ENCODE measurements around the gene CACNB3.

Gene CACNB3

DNA sequence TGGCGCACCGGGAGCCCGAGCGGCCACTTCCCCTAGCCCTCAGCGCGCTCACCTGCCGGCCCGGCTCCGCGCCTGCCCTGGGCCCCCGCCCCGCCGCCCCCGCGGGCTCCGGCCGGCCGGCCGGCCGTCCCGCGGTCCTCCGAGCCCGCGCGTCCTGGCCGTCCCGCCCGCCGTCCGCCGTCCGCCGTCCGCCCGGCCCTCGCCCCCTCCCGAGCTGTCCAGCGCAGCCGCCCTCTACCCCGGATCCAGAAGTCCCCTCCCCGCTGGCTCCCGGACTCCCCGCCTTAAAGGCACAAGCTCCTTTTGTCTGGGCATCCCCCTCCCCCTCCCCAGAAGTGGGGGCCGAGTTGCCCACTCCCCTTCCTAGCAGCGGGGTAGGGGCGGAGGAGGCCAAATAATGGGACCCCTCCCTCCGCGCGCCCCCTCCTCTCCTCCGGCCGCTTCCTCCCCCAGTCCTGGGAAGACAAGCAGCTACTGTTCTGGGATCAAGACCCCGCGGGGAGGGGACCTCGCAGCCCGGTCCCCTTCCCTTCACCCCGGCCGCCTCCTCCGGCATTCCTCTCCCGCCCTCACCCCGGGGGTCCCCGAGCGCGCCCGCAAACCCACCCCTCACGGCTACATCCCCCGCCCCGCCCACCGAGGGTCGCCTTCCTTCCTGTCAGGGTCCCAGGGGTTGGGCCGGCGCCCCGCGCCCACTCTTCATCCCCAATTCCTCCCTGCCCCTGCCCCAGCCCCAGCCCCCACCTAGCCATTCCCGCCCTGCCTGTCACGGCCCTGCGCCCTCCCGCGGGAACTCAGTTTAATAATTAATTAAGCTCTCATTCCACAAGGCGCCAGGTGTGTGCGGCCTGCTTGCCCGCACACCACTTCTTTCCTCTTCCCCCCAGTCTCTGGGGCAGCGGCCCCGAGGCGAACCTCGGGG, 29.2 kb upstream of the CACNB3 start, which contains the start of gene ADCY6:
ADCY6 (minus strand) TSS at position 236 of the 922 bp plus-strand sequence. CDS start 5,655 bp downstream, outside the sequence.
- DNase-seq: no peak

DNA sequence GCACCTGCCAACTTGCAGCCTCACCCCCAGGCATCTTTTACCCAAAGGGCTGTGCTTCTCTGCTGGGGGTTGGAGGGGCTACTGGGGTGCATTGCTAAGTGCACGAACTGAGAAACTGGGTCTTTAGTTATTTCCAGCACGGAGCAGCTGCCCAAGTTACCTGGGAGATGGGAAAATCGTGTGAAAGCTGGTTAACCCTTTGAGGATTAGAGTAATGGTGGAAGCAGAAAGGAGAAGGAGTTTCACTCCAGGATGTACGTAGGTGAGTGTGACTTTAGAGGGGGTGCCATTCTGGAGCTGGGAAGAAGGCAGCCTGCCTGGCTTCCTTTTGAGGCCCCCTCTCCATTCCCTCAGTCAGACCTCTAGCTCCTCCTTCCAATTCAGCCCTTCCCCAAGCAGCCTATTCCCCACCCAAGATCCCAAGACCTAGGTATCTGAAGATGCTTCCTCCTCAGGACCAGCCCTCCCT, 28.4 kb upstream of the CACNB3 start:
- no peak for DNase-seq

DNA sequence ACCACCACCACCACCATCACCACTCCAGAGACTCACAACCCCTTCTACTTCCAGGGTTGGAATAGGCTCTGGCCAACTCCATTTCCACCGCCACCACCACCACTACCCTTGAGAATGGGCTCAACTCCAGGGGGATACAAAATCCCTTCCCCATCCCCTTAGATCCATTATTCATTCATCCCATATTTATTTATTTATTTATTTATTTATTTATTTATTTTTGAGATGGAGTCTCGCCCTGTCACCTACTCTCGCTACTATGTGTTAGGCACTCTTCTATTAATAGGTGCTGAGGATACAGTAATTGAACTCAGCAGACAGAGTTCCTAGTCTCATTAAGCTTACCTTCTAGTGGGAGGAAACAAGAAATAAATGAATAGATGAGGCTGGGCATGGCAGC, 24.6 kb upstream of the CACNB3 start:
- DNase-seq: no peak

DNA sequence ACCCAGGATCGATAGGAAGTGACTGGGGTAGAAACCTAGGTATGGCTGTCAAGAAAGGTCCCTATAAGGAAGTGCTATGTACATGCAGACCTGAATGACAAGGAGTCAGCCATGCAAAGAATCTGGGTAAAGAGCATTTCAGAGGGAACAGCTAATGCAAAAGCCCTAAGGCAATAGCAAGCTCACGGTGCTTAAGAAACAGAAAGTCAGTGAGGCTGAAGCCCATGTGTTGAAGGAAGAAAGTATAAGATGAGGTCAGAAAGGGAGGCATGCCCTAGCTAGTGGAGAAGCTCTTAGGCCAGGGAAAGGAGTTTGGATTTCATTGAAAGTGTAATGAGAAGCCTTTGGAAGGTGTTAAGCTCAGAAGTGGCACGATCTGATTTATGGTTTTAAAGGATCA, 23.4 kb upstream of the CACNB3 start:
- DNase-seq: no peak

DNA sequence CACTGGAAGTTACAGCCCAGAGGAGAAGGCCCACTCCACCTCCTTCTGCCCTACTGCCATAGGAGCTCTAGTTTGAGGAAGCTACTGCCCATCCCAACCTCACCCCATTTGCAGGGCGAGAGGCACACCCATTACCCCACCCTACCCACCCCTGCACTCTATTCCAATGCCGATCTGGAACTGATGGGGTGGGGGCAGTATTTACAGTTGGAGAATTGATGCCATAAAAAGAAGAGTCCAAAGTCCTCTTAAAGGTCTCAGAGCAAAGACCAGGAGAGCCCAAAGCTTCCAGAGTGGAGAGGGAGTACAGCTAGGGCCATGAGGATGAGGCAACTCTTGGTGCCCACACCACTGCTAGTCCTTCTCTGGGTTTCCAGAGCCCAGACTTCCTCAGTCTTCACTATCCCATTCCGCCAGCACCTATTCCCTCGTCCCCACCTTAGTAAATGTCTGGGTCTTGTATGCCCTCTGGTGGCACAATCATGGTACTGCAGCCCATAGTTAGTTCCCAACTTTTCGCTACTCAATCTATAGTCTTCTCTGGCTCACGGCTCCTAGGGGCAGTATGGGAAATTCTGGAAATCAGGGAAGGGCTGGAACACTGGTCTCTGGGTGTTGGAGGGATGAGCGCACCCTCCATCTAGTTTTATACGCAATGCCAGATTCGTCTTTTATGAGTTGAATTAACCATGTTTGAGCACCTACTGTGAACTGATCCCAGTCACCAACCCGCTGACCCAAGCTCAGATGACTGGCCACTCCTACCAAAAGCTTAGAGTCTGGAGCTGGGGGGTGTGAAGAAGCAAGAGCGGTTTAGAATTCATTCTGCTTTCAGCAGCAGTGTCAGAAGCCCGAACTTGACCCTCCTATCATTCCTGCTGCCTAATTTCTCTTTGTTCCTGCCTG, 22.5 kb upstream of the CACNB3 start:
- peak; percentile 58 for DNase-seq

DNA sequence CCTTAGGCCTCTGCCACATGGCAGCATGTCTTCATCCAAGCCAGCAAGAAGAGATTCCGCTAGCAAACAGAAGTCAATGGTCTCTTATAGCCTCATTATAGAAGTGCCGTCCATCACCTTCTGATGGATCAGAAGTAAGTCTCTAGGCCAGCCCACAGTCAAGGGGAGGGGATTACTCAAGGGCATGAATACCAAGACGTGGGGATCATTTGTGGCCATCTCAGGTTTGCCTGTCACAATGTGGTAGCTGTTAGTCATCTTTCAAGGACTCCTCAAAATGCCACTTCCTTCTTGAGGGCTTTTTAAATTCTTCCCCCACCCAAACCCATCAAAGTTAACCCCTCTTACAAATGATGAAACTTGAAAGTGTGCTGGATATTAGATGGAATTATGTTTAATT, 21.3 kb upstream of the CACNB3 start:
- DNase-seq: no peak

DNA sequence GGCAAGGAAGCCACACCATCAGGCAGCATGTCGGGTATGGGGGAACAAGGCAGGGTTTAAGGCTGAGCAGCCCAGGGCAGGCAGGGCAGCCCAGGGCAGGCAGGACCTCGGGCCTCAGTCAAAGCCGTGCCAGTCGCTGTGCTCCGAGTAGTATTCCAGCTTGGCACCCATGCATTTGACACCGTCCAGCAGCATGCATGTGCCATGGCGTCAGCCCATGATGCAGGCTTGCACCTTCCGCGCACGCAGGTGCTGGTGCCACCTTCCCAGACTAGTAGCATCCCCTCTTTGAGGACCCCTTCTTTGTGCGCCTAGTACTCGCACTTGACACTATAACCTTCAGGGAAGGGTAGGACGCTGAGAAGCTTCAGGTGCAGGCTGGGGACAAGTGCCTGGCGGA, 17.8 kb upstream of the CACNB3 start:
- no peak for DNase-seq

DNA sequence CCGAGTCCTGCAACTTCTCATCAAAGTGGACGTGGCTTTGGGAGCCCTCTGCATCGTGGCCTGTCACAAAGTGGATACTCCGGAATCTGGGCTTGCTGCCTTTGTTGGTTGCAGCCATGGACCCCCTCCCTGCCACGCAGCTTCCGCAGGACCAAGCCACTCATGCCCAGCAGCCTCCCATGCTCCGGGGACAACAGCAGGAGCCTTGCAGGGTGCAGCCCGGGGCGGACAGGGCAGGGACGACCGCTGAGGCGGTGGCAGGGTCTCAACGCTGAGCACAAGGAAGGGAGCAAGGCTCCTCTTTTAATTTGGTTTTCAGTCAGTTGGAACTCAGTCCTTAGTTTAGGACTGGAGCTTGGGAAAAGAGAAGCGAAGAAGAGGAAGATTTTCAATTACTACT, 17.3 kb upstream of the CACNB3 start:
- no peak for DNase-seq

DNA sequence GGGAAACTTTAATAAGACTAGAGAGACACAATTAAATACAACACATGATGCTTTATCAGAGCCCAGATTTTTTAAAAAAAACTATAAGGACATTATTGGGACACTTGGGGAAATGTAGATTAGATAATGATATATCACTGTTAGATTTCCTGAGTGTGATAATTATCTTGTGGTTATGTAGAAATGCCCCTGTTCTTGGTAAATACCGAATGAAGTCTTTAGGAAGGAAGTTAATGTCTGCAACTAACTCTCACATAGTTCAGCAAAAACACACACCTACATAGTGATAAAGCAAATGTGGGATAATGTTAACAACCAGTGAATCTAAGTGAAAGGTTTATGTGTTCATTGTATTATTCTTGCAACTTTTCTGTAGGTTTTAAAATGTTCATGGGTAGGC, 14.6 kb upstream of the CACNB3 start:
- no peak for DNase-seq

DNA sequence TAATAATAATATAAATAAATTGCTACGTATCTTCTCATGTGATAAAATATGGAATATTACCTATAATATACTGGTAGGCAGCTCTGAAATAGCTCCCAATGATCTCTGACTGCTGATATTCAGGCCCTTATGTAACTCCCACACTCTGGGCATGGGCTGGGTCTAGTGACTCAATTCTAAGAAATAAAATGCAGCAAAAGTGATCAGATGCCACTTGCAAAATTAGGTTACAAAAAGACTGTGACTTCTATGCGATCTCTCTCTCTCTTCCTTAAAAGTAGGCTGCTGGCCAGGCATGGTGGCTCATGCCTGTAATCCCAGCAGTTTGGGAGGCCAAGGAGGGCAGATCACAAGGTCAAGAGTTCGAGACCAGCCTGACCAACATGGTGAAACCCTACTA, 10.3 kb upstream of the CACNB3 start:
- no peak for DNase-seq

DNA sequence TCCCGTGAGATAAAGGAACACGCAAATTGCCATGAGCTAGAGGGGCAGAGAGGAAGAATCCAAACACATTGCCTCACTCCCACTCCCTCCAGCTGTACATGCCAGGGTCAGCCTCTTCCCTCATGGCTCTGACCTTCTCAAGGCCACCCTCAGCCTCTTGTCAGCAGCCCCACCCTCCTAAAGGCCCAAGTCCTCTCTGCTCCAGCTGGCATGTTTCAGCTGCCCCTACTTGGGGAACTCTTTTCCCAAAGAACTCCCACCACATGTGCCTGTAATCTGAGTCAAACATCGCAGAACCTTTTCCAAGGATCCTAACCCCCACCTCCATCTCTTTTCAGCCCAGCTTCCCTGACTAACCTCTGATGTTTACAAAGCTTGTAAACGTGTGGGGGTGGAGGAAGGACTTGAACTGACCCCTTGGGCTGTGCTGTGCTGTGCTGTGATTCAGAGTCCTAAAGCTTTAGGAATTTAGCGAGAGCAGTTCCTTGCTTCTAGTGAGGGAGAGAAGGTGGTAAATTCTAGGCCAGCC, 7.3 kb upstream of the CACNB3 start:
- no peak for DNase-seq

DNA sequence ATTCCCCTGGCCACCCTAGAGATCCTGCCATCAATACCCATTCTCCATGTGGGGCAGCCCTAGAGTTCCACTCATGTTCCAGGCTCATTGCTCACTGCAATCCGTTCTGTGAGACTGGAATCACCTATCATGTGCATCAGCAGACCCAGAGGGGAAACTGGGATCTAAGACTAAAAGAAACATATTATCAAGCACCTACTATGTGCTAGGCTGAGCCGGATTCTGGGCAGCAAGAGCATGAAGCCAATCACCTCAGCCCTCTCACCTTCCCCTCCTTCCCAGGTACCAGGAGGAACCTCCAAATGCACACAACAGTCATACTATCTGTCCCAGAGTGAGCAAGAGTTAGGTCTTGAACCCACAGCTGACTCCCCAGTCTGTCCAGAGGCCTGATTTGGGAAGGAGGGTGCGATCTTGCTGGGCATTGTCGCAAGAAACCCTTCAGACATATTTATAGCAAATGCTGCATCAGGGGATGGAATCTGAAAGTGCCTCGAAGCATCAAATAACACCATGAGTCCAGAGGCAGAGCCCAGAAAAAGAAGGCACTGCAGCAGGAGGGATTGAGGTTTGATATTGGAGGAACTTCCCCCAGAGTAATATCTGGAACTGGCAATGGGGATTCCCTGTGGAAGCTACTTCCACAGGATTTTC, 6.7 kb upstream of the CACNB3 start:
- no peak for DNase-seq

DNA sequence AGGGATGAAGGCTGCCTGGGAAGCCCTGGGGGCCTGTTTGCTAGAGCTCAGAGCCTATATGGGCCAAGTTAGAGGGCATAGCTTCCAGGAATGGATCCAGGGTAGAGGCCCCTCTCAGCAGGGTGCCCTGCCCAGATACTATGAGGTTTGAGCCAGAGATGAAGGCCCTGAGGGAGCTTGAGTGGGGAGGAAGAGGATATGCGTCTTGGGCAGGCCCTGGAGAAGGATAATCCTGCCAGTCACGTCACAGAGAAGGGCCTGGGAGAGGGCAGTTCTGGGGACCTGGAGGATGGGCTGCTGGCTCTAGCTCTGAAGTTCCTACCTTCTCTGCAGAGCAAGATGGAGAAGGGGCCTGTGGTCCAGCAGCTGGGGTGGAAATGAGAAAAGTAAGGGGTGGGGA, 5.9 kb upstream of the CACNB3 start:
- no peak for DNase-seq

DNA sequence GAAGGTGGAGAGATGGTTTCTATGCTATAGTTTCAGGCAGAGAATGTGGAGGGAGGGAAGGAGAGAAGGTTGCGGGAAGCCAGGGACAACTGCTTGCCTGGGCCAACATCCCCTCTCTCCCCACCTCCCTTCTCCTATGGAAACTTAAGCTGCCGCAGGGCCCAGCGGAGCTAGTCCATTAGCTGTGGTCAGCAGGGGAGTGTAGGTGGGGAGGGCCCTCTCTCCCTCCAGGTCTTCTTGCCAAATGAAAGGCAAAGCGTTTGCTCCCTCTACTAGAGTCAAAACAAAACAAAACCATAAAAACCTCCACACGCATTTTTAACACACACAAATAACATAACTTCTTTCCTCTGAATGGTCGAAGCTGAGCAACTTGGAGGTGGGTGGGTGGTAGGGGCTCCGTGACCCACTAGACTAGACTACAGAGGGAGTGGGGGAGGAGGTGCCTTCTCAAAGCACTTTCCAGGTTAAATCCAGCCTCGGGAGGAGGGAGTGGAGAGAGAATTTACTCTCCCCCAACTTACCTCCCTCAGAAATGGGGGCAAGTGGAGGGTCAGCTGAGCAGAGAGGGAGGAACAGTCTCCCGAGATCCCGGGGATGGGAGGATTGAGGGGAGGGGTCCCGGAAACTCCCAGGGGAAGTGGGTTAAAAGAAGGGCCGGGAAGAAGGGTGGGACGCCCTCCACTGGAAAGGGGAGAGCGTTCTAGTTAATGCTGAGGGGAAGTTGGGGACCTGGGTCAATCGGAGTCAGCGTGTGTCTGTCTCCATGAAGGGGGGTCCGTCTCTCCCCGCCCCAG, 4.6 kb upstream of the CACNB3 start:
- no peak for DNase-seq

DNA sequence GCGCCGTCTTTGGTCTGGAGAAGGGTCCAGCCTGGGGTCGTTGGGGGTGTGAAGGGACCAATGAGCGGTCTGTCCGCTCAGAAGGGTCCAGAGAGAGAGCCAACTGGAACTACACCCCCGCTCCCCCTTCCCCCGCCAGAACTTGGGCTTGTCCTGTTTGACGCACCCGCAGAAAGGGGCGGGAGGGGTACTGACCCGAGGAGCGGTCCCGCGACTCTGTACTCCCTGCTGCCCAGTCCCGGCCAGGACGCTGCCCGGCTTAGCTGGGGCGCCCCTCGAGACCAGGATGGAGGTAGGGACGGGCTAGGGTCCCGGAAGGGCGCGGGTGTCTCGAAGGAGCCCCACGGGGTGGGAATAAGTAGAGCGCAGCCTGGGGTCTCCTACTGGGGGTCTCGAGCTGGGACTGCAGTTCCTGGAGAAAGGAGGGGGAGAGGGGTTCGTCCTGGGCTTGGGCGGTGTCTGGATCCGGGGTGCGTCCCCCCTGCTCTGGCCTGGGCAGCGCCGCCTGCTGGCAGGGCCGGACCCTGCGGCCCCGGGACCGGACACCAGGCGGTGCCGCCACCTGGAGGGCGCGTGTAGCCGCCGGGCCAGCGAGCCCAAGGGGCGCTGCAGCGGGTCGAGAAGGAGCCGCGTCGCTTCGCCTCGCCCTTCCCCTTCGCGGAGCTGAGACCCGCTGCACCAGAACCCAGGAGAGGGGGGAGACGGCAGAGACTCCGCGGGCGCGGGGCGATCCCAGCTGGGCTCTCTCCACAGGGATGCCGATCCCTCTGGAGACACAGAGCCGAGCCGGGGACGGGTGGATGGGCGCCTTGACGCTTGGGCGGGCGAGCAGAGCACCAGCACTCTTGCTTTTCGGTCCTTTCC, 3.8 kb upstream of the CACNB3 start:
- peak; percentile 80 for DNase-seq

DNA sequence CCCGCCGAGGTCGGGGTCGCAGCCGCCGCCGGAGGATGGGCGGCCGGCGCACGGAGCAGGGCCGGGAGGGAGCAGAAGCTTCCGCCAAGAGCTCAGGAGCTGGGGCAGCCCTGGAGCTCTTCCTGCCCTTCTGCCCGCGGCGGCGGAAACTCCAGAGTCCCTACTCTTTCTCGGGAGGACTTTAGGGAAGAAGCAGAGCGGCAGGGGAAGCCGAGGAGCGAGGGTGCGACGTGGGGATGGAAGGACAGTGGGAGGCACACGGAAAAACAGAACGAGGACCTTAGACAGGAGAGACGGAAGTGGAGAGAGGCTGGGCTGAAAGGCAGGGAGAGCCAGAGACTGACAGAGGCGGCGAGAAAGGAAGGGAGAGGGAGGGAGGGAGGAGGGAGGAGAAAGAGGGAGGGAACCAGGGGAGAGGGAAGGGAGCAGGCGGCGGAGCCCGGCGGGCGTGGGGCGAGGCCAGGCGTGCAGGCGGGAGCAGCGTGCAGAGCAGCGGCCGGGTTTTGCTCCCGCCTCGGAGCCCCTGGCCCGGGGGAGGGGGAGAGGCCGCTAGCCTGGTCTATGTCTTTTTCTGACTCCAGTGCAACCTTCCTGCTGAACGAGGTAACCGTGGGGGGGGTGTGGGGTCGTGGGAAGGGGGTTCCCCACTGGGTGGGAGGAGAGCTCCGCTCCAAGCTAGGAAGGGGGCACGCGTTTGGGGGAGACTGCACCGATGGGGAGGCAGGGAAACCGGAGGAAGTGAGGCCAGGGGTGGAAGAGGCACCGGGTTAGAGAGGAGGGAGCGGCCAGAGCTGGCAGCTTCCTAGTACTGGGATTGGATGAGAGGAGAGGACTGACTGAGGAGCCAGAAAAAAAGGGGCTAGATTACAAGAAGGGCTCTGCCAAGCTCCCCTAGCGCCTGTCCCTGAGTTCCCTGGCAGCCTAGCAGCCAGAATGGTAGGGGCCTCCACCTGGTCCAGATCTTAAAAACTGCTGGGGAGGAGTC, 2.9 kb upstream of the CACNB3 start:
- DNase-seq: peak; percentile 31

DNA sequence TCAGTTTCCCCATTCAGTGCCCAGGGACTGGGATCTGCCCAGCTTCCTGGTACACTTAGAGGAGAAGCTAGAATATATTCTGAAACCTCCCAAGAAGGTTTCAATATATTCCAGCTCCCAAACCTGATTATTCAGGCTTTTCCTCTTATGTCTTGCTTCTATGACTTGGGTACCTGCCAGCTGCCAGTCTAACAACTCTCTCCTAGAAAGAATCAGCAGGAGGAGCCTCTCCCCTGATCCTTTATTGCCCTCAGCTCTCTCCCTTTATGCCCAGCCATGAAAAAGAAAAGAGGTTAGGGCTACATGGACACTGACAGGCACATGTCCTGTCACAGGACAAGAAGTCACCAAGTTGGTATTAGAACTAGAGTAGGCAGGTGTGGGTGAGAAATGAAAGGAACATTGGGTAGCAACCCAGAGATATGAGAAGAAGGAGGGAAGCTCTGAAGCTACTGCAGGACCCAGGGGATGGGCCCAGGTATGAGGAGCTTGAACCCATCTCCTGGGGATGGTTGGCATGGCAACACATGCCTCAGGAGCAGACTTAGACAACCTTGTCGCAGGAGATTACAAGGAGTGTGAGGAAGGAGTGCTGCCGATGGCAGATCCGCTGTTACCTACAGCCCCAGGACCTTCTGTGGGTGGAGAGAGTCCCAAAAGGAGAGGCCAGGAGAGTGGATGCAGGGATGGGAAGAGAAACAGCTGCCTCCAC, 2.0 kb upstream of the CACNB3 start:
- DNase-seq: no peak

DNA sequence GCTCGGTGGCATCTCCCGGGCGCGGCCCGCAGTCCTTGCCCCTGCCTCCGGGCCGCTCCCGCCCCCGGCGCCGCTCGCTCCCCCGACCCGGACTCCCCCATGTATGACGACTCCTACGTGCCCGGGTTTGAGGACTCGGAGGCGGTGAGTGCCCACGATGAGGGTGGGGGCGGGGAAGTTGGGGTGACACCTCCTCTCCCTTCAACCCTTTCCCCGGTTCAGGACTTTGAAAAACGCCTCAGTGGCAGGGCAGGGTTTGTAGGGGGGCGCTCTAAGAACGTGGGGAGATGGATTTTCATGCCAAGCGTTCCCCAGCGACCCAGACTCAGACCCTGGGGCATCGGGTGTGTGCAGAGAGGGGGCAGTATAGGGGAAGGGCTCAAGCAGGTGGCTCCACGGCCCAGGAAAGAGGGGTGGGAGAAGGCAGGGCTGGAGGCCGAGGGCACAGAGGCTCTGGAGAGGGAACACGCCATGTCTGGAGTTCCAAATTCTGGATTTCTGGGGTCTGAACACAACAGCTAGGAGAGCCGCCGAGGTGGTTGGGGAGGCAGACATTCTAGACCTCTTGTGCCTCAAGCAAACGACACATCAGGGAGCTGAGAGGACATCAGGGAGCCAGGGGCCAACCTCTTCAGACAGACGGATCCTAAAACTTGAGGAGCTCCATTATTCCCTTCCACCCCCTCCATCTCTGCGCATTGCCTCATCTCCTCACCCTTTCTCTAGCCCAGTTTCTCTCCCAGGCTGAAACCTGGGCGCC, 715 bp downstream of the CACNB3 start:
- peak; percentile 47 for DNase-seq

Data from CD4-positive, alpha-beta T cell treated with Interleukin-6 for 4 hours (primary cell).